RPMI8226 (cell line): ENCODE data around the gene MAP1LC3B2.

Source experiments
- DNase-seq: peaks from one replicate; pipeline ENCODE4 v3.0.0-alpha.2; 2015

MAP1LC3B2 gene

GRCh38 chr12:116597886-116598285 lies 38.7 kb downstream of the MAP1LC3B2 start:
- no peak for DNase-seq

- DNase-seq = no peak
Observed at GRCh38 chr12:116598311-116599284, 39.4 kb downstream of the MAP1LC3B2 start.

- DNase-seq = peak; percentile 59
Observed at GRCh38 chr12:116599285-116600136, 40.3 kb downstream of the MAP1LC3B2 start.

GRCh38 chr12:116600959-116601918 lies 42.1 kb downstream of the MAP1LC3B2 start:
- DNase-seq = no peak

- no peak for DNase-seq
Observed at GRCh38 chr12:116601933-116602810, 43.0 kb downstream of the MAP1LC3B2 start.

GRCh38 chr12:116603546-116604177 lies 44.5 kb downstream of the MAP1LC3B2 start:
- DNase-seq = no peak

- DNase-seq = no peak
Observed at GRCh38 chr12:116604178-116604895, 45.2 kb downstream of the MAP1LC3B2 start.

- no peak for DNase-seq
Observed at GRCh38 chr12:116604951-116605641, 45.9 kb downstream of the MAP1LC3B2 start.

GRCh38 chr12:116606397-116606796 lies 47.2 kb downstream of the MAP1LC3B2 start:
- no peak for DNase-seq

GRCh38 chr12:116607039-116607438 lies 47.9 kb downstream of the MAP1LC3B2 start:
- no peak for DNase-seq

GRCh38 chr12:116609319-116610114 lies 50.3 kb downstream of the MAP1LC3B2 start:
- peak; percentile 41 for DNase-seq

- no peak for DNase-seq
Observed at GRCh38 chr12:116610971-116611541, 51.9 kb downstream of the MAP1LC3B2 start.

- DNase-seq = no peak
Observed at GRCh38 chr12:116612436-116612835, 53.3 kb downstream of the MAP1LC3B2 start.

- no peak for DNase-seq
Observed at GRCh38 chr12:116613256-116613655, 54.1 kb downstream of the MAP1LC3B2 start.

- DNase-seq = no peak
Observed at GRCh38 chr12:116614194-116614915, 55.2 kb downstream of the MAP1LC3B2 start.

GRCh38 chr12:116615141-116615861 lies 56.1 kb downstream of the MAP1LC3B2 start:
- DNase-seq = no peak
